Calu3 (cell line): ENCODE data around the gene STRIP2. TPM values are rescaled to one million over a fixed set of nuclear protein-coding genes. Genes with fewer than 3 reads are reported as not detected.

ENCODE experiments used
- BruUV-seq: library from RNA; stranded (reverse); fragments of 400-500 nt; replicated peaks from 2 replicates; lab custom pipeline; 2021; lab: Mats Ljungman, UMichigan
- CTCF ChIA-PET: fragments of 300-600 bp; sonication (Branson Sonifier 250); formaldehyde crosslinking; loops from one replicate; lab custom pipeline; 2022; ENCODE audit warnings: antibody characterized with exemption; lab: Charles Lee
- DNase-seq: peaks from one replicate; pipeline ENCODE4 v3.0.0; 2022
- H3K27ac Mint-ChIP-seq: one replicate; pipeline ENCODE4 v1.8.0; 2022; ENCODE audit warnings: mixed read lengths; ENCODE audit not compliant: unreplicated experiment
- H3K27me3 Mint-ChIP-seq: one replicate; pipeline ENCODE4 v1.8.0; 2022; ENCODE audit warnings: mixed read lengths; ENCODE audit not compliant: unreplicated experiment
- H3K36me3 Mint-ChIP-seq: one replicate; pipeline ENCODE4 v1.8.0; 2022; ENCODE audit warnings: mild to moderate bottlenecking, moderate library complexity, mixed read lengths; ENCODE audit not compliant: insufficient read depth, unreplicated experiment
- H3K4me1 Mint-ChIP-seq: one replicate; pipeline ENCODE4 v1.8.0; 2022; ENCODE audit warnings: mild to moderate bottlenecking, low read depth, mixed read lengths; ENCODE audit not compliant: unreplicated experiment
- H3K4me3 Mint-ChIP-seq: one replicate; pipeline ENCODE4 v1.8.0; 2022; ENCODE audit warnings: mild to moderate bottlenecking, low read depth, moderate library complexity, mixed read lengths; ENCODE audit not compliant: unreplicated experiment
- H3K9me3 Mint-ChIP-seq: one replicate; pipeline ENCODE4 v1.8.0; 2022; ENCODE audit warnings: low read depth, mixed read lengths; ENCODE audit not compliant: unreplicated experiment
- intact Hi-C: fragments of 100-400 bp; cut with micrococcal nuclease; formaldehyde crosslinking; loops from one replicate; pipeline ENCODE4 v1.10.0; 2022; ENCODE audit not compliant: unreplicated experiment
- total RNA-seq: library from RNA; stranded (reverse); gene quantifications from 2 replicates; pipeline ENCODE4 v1.2.3, GENCODE V29; 2022
- TF ChIP-seq, protein P1 (sequence below): fragments of 200-600 bp; IDR thresholded peaks from one replicate; pipeline ENCODE4 v1.8.0; 2022; ENCODE audit warnings: antibody characterized with exemption; ENCODE audit not compliant: unreplicated experiment

Gene STRIP2
- total RNA-seq, 1 experiment from 2014 or later = 10.1 TPM

DNA sequence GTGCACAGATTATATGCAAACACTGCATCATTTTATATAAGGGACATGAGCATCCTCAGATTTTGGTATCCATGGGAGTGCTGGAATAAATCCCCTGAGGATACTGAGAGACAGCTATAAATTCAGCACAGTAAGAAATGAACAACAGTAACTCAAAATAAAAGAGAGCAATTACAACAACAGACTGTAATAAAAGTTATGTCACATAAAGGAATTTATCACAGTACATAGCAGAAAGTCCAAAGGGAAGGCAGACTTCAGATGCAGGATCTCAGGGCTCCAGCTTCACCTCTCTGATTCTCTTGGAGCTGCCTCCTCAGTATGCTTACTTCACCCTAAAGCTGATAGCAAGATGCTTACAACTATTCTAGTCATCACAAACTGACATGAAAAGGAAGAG lies 43.9 kb upstream of the STRIP2 start:
- no peaks in the 10 kb centered on the region for H3K4me1 Mint-ChIP-seq
- intact Hi-C loops = no loop called here
- H3K36me3 Mint-ChIP-seq = no peaks in the 10 kb centered on the region
- BruUV-seq = no TSS peak
- TF ChIP-seq, protein P1, sequence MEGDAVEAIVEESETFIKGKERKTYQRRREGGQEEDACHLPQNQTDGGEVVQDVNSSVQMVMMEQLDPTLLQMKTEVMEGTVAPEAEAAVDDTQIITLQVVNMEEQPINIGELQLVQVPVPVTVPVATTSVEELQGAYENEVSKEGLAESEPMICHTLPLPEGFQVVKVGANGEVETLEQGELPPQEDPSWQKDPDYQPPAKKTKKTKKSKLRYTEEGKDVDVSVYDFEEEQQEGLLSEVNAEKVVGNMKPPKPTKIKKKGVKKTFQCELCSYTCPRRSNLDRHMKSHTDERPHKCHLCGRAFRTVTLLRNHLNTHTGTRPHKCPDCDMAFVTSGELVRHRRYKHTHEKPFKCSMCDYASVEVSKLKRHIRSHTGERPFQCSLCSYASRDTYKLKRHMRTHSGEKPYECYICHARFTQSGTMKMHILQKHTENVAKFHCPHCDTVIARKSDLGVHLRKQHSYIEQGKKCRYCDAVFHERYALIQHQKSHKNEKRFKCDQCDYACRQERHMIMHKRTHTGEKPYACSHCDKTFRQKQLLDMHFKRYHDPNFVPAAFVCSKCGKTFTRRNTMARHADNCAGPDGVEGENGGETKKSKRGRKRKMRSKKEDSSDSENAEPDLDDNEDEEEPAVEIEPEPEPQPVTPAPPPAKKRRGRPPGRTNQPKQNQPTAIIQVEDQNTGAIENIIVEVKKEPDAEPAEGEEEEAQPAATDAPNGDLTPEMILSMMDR = no peak
- H3K4me3 Mint-ChIP-seq = no peak overlapping the region
- H3K9me3 Mint-ChIP-seq = no peaks in the 10 kb centered on the region
- no peaks in the 10 kb centered on the region for H3K27me3 Mint-ChIP-seq
- H3K27ac Mint-ChIP-seq = no peak overlapping the region
- CTCF ChIA-PET = interaction anchor here (1.2 kb wide), 1 partner anchor 14 kb away, joined by 3 read pairs; no protein-coding TSS in a partner anchor
- no peak for DNase-seq

DNA sequence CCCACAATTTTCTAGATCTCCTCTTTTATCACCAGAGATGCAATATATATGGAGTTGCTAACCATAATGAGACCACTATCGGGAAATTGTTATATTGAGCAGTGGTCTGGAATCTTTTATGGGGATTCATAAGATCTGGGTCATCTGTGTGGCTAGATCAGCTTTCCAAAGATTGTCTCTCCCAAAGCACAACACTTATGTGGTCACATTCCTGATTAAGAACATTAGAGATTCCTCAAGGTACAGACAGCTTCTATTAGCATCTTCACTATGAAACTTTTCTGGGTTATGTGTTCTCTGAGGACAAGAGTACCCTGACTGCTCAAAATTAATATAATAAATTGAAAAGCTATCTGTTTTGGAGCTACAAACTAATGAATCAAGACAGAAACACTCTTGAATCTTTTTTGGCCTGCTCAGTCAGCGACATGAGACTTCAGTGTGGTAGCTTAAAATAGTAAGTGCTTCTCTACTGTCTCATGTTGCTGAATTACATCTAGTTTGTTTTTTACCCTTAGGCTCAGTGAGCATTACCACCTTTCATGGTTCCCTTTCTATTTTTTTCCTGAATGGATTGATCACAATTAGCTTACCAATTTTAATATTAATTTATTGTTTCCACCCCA lies 42.6 kb upstream of the STRIP2 start:
- intact Hi-C loops = no loop called here
- DNase-seq = no peak
- Mint-ChIP-seq H3K4me3 (no peak overlapping the region), H3K36me3 (no peaks in the 10 kb centered on the region), H3K4me1 (no peaks in the 10 kb centered on the region), H3K27me3 (no peaks in the 10 kb centered on the region), H3K9me3 (no peaks in the 10 kb centered on the region), H3K27ac (no peak overlapping the region)
- CTCF ChIA-PET = interaction anchor here (0.6 kb wide), 1 partner anchor 599 kb away, joined by 3 read pairs; no protein-coding TSS in a partner anchor
- TF ChIP-seq, protein P1 = no peak
- no TSS peak for BruUV-seq

DNA sequence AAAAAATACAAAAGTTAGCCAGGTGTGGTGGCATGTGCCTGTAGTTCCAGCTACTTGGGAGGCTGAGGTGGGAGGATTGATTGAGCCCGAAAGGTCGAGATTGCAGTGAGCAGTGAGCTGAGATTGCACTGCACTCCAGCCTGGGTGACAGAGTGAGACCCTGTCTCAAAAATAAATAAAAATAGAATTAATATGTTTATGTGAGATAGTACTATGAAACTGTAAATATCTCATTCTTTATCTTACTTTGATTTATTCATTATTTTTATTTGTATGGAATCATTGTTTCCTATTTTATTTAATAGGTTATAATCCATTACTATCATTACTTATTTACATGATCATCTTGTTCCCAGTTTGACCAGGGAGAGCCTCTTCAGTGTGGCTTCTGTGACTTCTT lies 41.0 kb upstream of the STRIP2 start:
- H3K4me1 Mint-ChIP-seq = no peaks in the 10 kb centered on the region
- intact Hi-C loops = no loop called here
- TF ChIP-seq, protein P1 = no peak
- CTCF ChIA-PET = no interaction called here
- H3K4me3 Mint-ChIP-seq = no peak overlapping the region
- H3K36me3 Mint-ChIP-seq = no peaks in the 10 kb centered on the region
- H3K9me3 Mint-ChIP-seq = no peaks in the 10 kb centered on the region
- no peaks in the 10 kb centered on the region for H3K27me3 Mint-ChIP-seq
- BruUV-seq = no TSS peak
- H3K27ac Mint-ChIP-seq = no peak overlapping the region
- DNase-seq = no peak

DNA sequence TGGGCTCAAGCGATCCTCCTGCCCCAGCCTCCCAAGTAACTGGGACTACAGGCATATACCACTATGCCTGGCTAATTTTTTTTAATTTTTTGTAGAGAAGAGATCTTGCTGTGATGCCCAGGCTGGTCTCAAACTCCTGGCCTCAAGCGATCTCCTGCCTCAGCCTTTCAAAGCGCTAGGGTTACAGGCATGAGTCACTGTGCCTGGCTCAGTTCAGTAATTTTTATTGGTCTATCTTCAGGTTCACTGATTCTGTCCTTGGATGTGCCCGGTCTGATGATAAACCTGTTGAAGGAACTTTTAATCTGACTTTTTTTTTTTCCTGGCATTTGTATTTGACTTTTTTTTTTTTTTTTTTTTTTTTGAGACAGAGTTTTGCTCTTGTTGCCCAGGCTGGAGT lies 40.1 kb upstream of the STRIP2 start:
- H3K36me3 Mint-ChIP-seq = no peaks in the 10 kb centered on the region
- DNase-seq = no peak
- CTCF ChIA-PET = no interaction called here
- no peak overlapping the region for H3K27ac Mint-ChIP-seq
- TF ChIP-seq, protein P1 = no peak
- intact Hi-C loops = no loop called here
- BruUV-seq = no TSS peak
- H3K4me1 Mint-ChIP-seq = no peaks in the 10 kb centered on the region
- H3K9me3 Mint-ChIP-seq = no peaks in the 10 kb centered on the region
- H3K27me3 Mint-ChIP-seq = no peaks in the 10 kb centered on the region
- H3K4me3 Mint-ChIP-seq = no peak overlapping the region
